Left cardiac atrium (tissue), 4 donors: ENCODE measurements around the gene PDIA6. TPM values are rescaled to one million over a fixed set of nuclear protein-coding genes. Genes with fewer than 3 reads are reported as not detected.

Source experiments
- ATAC-seq, 2 donors: fragments of 200-7000 bp; cut with Tn5 transposase; one replicate each; pipeline ENCODE4 v1.9.1; 2020; ENCODE audit warnings: mild to moderate bottlenecking in 2 of 2, moderate library complexity in 2 of 2
- DNase-seq: peaks from one replicate; pipeline ENCODE4 v3.0.0-alpha.2; 2020
- intact Hi-C, 2 donors: fragments of 100-400 bp; cut with DNase I; formaldehyde crosslinking; loops; one replicate each; pipeline versions ENCODE4 v1.14.1 to v1.15.1; 2022 to 2023
- total RNA-seq, 2 donors: library from RNA; stranded (reverse); fragmentation: NEBNext Ultra II Directional; extraction: Animal tissue kit (Norgen Biotek cat#: 25700); gene quantifications; one replicate each; pipeline ENCODE4 v1.2.1, GENCODE V29; 2021
- donor health status: DM: no; HTN: yes; CAD: no.
- donor health status: DM: no; HTN: yes; CAD: no; lungs with severe emphysema.
- donor health status: DM: yes; HTN: yes; CAD: no.
- donor health status: Dilated cardiomyopathy.

The PDIA6 gene
- total RNA-seq, 2 donors from 2014 or later: 149 to 157 TPM

DNA sequence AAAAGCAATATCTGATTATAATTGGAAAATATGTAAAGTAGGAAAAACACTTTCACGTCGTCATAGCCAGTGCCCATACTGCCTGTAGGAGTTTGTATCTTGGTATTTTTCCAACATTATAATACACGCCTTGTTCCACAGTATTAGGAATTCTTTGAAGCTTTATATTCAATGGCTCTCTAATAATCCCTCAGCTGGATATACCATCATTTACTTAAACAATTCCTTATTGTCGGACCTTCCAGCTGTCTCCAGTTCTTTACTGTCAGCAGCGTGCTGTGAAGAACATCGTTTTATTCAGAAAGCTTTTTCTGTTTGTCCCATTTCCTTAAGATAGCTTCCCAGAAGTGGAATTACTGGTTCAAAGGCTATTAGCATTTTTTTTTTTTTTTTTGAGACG is 59.4 kb downstream of the PDIA6 start:
- DNase-seq (no peak), ATAC-seq (no peak)
- intact Hi-C loops: no loop called here

DNA sequence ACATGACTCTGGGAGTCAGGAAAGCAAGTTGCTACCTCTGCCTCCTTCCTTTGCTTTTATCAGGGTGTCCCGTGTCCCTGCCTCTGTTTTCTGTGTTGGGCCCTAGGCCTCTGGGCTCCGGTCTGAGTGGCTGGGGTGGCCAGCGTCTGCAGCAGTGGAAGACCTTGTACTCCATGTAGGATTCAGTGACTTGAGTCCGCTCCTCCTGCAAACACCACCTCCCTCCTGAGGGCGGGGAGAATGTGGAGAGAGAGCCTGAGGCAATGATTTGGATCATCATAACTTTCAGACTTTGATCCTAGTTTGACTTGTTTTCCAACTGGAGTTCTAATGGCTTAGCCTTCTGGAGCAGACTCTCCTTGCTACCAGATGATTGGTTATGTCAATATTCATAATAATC is 60.3 kb downstream of the PDIA6 start:
- DNase-seq (no peak), ATAC-seq (no peak)
- intact Hi-C loops: no loop called here

DNA sequence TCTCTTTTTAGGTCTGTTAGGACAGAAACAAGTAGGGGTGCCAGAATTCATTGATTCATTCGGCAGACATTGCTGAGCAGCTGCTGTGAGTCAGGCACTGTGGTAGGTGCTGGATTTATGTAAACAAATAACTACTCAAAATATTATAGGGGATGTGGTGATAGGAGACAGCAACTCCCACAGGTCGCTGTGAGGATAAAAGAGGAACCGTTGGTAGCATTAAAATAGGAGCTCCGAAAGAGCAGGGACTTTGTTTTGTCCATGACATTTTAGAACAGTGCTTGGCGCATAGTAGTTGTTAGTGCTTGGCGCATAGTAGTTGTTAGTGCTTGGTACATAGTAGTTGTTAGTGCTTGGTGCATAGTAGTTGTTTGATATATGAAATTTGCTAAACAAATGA is 62.0 kb downstream of the PDIA6 start:
- DNase-seq: no peak
- ATAC-seq: no peak
- intact Hi-C loops: no loop called here

DNA sequence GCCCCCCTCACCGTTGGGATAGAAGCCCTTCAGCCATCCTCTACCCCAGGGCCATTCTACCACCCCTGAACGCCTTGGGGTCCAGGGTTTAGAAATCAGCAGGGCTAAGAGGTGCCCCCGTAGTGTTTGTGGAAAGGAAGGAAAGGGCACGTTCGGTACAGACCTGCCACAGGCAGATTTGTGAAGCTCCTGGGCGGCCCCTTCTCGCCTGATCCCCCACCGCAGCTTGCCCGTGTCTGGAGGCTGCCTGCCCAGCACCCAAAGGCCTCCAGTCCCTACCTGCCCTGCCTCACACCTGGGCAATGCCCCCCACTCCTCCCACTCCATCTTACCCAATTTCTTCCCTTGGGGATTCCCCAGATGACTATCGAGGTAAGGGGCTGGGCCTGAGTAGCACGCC is 69.9 kb downstream of the PDIA6 start:
- no peak for ATAC-seq
- intact Hi-C loops: no loop called here
- DNase-seq: no peak

DNA sequence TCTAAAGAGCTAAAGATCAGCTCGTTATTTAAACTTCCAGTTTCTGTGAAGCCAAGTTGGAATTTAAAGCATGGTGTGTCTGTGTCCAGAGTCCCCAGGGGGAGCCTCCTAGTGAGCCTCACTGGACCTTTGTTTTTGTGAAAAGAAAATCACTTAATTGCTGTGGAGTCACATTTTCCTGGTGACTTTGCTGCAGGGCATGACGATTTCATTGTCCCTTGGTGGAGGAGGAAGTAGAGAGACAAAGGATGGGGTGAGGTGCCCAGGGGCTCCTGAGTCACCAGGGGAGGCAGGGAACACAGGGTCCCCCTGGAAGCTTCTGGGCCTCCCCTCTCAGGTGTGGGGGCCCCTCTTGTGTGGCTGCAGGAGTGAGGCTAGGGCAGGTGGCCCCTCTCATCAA is 71.4 kb downstream of the PDIA6 start:
- intact Hi-C loops: no loop called here
- no peak for ATAC-seq
- no peak for DNase-seq

DNA sequence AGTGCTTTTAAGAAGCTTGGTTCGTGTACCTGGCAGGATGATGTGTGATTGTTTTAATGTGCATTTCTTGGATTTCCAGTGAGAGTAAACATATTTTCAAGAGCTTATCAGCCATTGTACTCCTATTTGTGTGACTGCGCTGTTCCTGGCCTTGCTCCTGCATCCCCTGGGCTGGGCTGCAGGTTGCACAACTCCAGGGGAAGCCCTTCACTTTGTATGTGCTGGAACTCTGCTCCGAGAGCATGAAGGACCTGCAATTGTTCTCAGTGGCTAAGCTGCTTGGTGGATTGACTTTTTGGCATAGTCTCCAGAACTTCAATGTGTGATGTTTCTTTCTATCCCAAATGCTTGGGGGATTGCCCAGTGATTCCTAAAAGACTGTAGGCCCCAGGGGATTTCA is 72.4 kb downstream of the PDIA6 start:
- intact Hi-C loops: no loop called here
- no peak for DNase-seq
- ATAC-seq: no peak

DNA sequence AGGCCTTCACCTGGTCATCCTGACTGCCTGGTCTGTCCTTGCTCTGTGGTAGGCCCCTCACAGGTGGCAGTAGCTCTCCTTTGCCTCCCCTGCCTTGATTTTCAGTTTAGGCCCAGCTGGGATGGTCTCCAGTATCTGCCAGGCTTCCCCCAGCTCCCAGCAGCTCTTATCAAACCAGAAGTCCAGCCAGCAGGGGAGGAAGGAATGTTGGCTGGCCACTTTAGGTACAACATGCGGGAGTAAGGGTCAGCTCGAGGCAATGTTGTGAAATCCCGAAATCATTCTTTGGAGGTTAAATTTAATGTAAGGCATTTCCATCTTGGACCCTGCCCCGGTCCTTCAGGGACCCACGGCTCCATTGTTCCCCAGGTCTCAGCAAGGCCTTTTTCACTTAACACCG is 74.4 kb downstream of the PDIA6 start:
- ATAC-seq (no peak), DNase-seq (no peak)
- intact Hi-C loops: no loop called here

DNA sequence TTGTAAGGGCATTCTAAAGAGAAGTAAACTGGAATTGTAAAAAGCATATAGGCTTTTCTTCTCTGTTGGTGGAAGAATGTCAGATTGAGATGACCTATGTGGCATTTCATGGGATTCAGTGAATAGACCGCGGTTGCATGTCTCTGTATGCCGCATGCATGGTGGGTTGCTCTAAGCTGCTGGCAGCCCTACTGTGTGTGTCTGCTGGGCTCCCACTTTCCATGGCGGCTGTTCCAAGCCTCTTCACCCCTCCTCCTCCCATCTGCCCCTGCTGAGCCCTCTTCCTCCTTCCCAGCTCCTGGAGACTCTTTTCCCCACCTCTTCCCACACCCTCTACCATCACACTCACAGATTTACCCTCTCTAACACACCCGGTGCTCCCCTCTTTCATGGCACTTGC is 78.6 kb downstream of the PDIA6 start:
- ATAC-seq: no peak
- intact Hi-C loops: no loop called here
- no peak for DNase-seq

DNA sequence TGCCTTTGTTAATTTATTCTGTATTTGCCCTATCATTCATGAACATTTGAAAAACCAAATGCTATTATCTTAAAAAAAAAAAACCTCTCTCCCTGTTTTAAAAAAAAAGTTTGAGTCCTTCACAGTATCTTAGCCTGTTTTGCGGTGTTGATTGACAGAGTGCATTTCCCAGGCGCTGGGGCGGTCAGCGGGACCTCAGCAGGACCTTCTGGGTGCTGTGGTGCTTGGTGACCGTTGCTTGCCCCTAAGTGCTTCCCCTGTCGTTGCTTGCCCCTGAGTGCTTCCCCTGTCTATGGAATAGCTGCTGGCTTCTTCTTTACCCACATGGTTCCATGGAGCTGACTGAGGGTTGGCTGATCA is 79.0 kb downstream of the PDIA6 start:
- ATAC-seq: no peak
- no peak for DNase-seq
- intact Hi-C loops: no loop called here

Other genes starting within 250 kb of the PDIA6 start
- 10 to 100 TPM; 13.9 to 20.0 TPM for gene NOL10, start 122.8 kb downstream of the PDIA6 start, total RNA-seq
- under 1 TPM; 0.18 to 0.47 TPM for gene ATP6V1C2, start 91.2 kb downstream of the PDIA6 start, total RNA-seq
- under 1 TPM; 0.24 to 0.97 TPM for gene KCNF1, start 99.1 kb upstream of the PDIA6 start, total RNA-seq